Kidney epithelial cell (primary cell): Measurements from ENCODE around the gene ARMC6. TPM values are rescaled to one million over a fixed set of nuclear protein-coding genes. Genes with fewer than 3 reads are reported as not detected.

Source experiments
- DNase-seq: peaks from one replicate; pipeline ENCODE4 v3.0.0-alpha.2; 2010; ENCODE audit warnings: low read depth
- H3K27me3 ChIP-seq: 2 replicates; pipeline ENCODE4 v1.6.0; 2011; ENCODE audit warnings: low read length; ENCODE audit not compliant: control insufficient read depth, insufficient read depth
- H3K36me3 ChIP-seq: 2 replicates; pipeline ENCODE4 v1.5.1; 2011; ENCODE audit warnings: low read length; ENCODE audit not compliant: control insufficient read depth, insufficient read depth
- H3K4me3 ChIP-seq: 2 replicates; pipeline ENCODE4 v1.5.1; 2011; ENCODE audit warnings: low read depth, mild to moderate bottlenecking, control low read depth, low read length
- total RNA-seq: library from RNA; depleted of rRNA; stranded (reverse); fragments of >200 nt; gene quantifications from 2 replicates; pipeline ENCODE4 v1.2.3, GENCODE V29; 2015
- TF ChIP-seq, protein P1 (sequence below): IDR thresholded peaks from 2 replicates; pipeline ENCODE4 v1.5.1; 2011; ENCODE audit warnings: mild to moderate bottlenecking, moderate library complexity, low read length, control low read depth, inconsistent platforms; ENCODE audit not compliant: insufficient read depth, poor library complexity, severe bottlenecking

The ARMC6 gene
- total RNA-seq, 1 donor from 2014 or later = 45.0 TPM

DNA sequence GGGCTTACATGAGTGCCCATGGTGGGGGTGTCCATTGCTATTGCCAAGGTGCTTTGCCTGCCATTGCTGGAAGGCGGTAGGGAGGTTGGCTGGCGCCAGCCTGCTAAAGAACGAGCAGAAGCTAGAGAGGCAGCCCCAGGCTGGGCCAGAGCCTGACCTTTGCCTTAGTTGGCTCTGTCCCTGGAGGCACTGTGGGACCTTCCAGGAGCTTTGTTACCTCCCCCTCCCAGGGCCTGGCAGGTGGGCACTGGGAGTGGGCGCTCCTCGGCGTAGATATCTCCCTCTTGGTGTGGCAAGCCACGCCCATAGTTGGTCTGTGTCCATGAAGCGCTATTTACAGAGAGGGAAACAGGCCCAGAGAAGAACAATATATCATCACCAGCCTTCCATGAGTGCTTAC lies 28.1 kb downstream of the ARMC6 start:
- no peak for DNase-seq
- no peak overlapping the region for H3K4me3 ChIP-seq
- TF ChIP-seq, protein P1, sequence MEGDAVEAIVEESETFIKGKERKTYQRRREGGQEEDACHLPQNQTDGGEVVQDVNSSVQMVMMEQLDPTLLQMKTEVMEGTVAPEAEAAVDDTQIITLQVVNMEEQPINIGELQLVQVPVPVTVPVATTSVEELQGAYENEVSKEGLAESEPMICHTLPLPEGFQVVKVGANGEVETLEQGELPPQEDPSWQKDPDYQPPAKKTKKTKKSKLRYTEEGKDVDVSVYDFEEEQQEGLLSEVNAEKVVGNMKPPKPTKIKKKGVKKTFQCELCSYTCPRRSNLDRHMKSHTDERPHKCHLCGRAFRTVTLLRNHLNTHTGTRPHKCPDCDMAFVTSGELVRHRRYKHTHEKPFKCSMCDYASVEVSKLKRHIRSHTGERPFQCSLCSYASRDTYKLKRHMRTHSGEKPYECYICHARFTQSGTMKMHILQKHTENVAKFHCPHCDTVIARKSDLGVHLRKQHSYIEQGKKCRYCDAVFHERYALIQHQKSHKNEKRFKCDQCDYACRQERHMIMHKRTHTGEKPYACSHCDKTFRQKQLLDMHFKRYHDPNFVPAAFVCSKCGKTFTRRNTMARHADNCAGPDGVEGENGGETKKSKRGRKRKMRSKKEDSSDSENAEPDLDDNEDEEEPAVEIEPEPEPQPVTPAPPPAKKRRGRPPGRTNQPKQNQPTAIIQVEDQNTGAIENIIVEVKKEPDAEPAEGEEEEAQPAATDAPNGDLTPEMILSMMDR = no peak
- H3K36me3 ChIP-seq = no peaks in the 10 kb centered on the region
- no peaks in the 10 kb centered on the region for H3K27me3 ChIP-seq

DNA sequence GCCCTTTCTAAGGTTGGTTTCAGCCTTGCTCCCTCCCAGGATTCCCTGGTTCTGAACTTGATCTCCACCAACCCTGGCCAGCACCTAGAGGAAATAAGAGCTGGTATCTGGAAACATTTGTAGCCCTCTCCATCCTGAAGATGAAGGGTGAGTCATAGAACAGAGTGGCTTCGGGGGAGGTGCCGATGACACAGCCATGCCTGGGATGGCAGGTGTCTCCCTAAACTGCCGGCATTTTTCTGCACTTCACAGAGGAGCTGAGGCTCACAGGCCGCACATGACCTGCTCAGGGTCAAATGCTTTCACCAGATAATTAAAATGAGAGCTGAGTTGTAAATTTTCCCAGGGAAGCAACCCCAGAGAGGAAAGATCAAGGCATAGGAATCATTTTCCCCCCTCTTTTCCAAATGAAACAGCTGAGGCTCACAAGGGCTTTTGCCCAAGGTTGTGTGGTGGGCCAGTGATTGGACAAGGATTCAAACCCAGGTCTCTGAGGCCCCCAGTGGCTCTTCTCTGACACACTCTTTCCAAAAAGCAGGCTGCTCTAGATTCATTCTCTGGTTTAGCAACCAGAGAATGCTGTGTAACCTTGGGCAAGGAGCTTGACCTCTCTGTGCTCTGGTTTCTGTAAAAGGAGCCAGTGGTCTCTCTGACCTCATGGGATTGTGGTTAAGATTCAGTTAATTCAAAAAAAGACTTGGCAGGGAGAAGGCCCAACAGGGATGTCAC lies 29.2 kb downstream of the ARMC6 start:
- TF ChIP-seq, protein P1 = no peak
- Histone ChIP-seq H3K27me3 (no peaks in the 10 kb centered on the region), H3K4me3 (no peak overlapping the region), H3K36me3 (no peaks in the 10 kb centered on the region)
- DNase-seq = peak; percentile 16

DNA sequence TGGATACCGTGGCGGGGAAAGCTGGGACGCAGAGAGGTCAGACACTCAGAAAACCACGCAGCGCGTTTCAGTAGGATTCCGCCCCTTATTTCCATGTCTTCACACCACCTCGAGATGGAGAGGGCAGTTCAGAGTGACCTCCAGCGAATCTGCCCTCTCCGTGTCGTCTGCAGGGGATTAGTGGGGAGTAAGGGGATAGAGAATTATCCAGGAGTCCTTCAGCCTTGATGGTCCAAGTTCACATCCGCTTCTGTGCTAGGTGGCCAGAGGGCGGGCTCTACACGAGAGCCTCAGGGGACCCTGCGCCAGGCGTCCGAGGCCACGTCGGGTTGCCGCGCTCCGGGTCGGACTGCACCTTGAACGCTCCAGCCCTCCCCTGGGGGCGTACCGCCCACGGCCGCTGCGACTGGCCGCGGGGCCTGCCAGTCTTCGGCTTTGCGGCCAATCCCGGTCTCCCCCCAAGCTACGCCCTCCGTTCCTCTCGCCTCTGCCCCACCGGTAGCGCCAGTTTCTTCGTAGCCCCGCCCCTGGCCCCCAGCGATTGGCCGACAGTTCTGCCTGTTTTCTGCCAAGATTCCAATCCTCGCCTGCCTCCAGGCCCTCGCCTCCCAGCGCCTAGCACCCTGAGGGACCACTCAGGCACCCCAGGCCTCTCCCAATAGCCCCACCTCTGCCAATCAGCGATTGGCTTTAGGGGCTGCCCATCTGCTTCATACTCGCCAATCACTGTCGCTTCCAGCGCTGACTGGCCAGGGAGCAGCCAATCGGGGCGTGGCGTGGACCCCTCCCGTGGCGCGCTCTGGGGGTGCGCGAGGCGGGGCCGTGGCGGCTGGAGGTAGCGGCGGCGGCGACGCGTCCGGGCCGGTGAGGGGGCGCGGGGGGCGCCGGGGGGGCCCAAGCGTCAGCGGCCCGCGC lies 30.0 kb downstream of the ARMC6 start, which contains the start of gene SLC25A42:
SLC25A42 (plus strand) TSS at position 812 of the 915 bp plus-strand sequence. CDS start 32,131 bp downstream, outside the sequence.
- H3K36me3 ChIP-seq = no peaks in the 10 kb centered on the region

DNA sequence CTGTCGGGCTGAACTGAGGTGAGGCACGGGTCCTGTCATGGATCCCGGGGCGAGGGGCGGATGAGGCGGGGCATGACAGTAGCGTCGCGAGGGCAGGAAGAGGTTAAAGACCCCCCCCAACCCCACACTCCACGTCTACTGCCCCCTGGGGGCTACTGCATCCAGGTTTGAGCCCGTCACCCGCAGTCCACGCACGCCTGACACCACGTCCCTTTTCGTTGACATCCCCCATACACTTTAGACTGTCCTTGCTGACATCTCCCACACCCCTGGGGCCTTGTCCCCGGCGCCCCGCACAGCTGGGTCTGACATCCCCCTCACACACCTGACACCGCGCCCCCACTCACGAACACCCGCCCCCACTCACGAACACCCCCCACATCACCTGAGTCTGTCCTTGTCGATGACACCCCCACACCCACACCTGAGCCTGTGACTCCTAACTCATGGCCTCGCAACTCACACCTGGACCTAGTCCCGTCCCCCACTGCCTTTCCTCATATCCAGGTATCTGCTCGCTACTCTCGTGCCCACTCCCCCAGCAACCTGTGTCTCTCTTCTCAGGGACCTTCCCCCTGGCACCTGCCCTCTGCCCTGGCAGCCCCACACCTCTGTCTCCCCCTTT lies 30.8 kb downstream of the ARMC6 start:
- Histone ChIP-seq H3K27me3 (no peaks in the 10 kb centered on the region), H3K36me3 (no peaks in the 10 kb centered on the region), H3K4me3 (peak overlapping the region; percentile 65)
- TF ChIP-seq, protein P1 = peak; percentile 23
- no peak for DNase-seq

More for the DNA sequence above, 30.0 kb downstream of the ARMC6 start, which contains the start of gene SLC25A42:
- DNase-seq = peak; percentile 96
- Histone ChIP-seq H3K27me3 (no peaks in the 10 kb centered on the region), H3K4me3 (peak within 1 kb of the TSS; percentile 65)
- TF ChIP-seq, protein P1 = no peak

DNA sequence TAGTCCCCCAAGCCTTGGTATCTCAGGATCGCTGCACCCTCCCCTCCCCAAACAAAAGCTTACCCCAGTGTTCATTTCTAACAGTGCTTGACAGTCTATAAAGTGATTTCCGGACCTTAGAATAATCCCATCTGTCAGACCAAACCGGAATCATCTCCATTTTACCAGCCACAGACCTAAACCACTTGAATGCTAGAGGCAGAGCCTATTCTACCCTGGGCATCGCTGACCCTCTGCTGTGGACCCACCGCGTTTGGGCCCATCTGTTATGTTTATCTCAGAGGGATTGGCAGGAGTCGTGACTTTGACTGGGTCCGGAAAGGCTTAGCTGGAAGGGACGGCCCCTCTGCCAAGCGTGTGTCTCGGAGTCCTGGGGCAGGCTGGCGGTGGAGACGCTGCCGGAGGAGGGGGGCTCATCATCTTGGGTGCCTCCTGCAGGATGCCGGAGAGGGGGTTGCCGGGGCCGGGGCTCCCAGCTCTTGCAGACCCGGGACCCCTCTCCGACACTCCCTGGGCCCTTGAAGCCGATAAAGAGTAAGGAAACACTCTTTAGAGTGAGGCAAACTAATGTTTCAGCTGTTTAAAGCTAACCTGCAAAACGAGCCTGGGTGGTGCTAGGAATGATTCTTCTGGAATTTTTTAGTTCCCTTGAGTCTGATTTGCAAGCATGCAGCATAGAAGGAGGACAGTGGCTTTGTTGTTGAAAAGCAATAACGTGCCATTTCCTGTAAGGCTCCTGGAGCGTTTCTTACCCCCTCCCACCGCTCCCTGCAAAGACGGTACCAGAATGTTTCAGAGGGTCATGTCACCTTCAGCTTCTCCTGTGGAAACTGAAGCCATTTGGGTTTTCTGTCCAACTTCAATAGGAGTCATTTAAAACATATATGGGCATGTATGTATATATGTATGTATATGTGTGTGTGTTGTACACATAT lies 31.7 kb downstream of the ARMC6 start:
- no peaks in the 10 kb centered on the region for H3K27me3 ChIP-seq
- DNase-seq = no peak
- H3K36me3 ChIP-seq = no peaks in the 10 kb centered on the region
- TF ChIP-seq, protein P1 = no peak
- peak overlapping the region; percentile 65 for H3K4me3 ChIP-seq
